ENCODE measurements around the gene SLC10A1.

Gene SLC10A1

DNA sequence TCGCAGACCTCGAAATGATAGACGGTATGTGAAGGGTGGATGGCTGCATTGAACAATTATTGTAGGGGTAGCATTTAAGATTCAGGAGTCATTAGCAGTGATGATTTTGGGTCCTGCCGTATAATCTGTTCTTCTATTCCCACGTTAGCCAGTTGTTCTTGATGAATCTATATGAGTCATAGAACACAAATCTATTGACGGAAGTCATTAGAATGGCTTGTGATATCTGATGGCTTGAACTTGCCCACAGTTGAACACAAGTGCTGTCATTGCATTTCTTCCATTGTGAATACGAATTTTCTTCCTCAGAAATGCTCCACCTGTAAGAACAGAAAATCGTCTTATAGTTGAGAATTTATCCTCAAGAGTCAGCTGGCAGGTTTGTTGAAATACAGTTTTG, 28.2 kb downstream of the SLC10A1 start:
- Histone ChIP-seq H2AK5ac (ENCODE audit: low read depth, low read length) (no peak overlapping the region), H2BK5ac (ENCODE audit: low read length) (no peak overlapping the region), H3K36me3 (replicated peaks in 1 of 2; ENCODE audit: control insufficient read depth in 2 of 2, insufficient read depth in 2 of 2, low read length in 2 of 2) (peaks cover 32 to 62% of the 10 kb centered on the region in 2 donors), H3K23ac (ENCODE audit: low read depth, low read length, poor library complexity) (no peak overlapping the region), H2BK12ac (ENCODE audit: low read length) (no peak overlapping the region), H3K18ac (ENCODE audit: low read length) (no peak overlapping the region), H3K27me3 (ENCODE audit: control insufficient read depth in 3 of 3, insufficient read depth in 3 of 3, low read depth in 1 of 3, low read length in 3 of 3) (no peaks in the 10 kb centered on the region), H3K27ac (replicated peaks; ENCODE audit: low read length) (no peak overlapping the region), H2AFZ (ENCODE audit: low read length) (no peak overlapping the region), H3K9ac (ENCODE audit: low read depth, low read length, poor library complexity) (no peak overlapping the region), H3K4me3 (ENCODE audit: low read length in 2 of 2) (peak overlapping the region in 1 of 2 donors; percentile 84), H3K4ac (ENCODE audit: low read length) (no peak overlapping the region), H4K8ac (ENCODE audit: low read depth, low read length) (no peak overlapping the region), H3K79me1 (ENCODE audit: low read depth, low read length) (peaks cover 4% of the 10 kb centered on the region), H2BK120ac (ENCODE audit: low read depth, low read length) (no peak overlapping the region), H4K91ac (ENCODE audit: low read depth, low read length, poor library complexity) (no peak overlapping the region), H3K4me2 (ENCODE audit: insufficient read depth, low read length, poor library complexity, severe bottlenecking) (peak overlapping the region; percentile 28), H3K9me3 (replicated peaks in 1 of 2; ENCODE audit: control insufficient read depth in 2 of 2, insufficient read depth in 1 of 2, low read depth in 1 of 2, low read length in 2 of 2) (peaks cover 0 to 6% of the 10 kb centered on the region in 2 donors), H2BK15ac (ENCODE audit: low read length) (no peak overlapping the region), H3K4me1 (ENCODE audit: control insufficient read depth in 2 of 2, insufficient read depth in 1 of 2, low read depth in 1 of 2, low read length in 2 of 2) (peaks cover 8 to 9% of the 10 kb centered on the region in 2 donors), H3K14ac (ENCODE audit: low read length) (no peak overlapping the region)
- DNase-seq (ENCODE audit: low spot score), result no peak
- no CpG with 5 or more reads among the region's 8 CpGs for WGBS, 2 donors (ENCODE audit: extremely low coverage in 2 of 2, insufficient read length in 2 of 2, insufficient replicate concordance in 1 of 2)

DNA sequence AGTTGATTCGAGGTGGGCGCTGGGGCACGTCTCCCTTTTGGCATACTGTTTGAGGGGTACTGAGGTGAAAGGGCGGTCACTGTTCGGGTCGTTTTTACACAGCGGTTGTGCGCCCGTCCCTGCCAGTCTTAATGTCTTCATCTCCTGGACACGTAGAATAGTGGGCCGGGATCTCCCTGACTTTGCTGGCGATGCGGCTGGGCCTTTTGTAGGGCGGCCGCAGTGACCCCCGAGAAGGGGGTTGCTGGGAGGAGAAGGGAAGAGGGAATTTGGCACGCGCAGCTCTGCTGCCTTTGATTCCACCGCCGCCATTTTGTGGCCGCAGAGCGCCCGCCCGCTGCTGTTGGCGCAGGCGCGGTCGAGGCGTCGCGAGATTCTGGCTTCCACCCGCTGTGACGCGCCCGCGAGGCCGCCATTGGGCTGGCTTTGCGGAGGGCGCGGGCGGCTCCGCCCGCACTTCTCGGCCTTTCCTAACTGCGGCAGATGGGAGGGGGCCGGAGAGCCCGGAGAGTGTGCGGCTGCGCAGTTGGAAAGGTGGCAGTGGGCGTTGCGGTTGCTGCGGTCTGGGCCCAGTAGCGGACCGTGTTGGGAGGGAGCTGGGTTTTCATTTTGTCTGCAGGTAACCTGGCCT, 29.6 kb downstream of the SLC10A1 start:
- H3K4me1 ChIP-seq (ENCODE audit: control insufficient read depth in 2 of 2, insufficient read depth in 1 of 2, low read depth in 1 of 2, low read length in 2 of 2), result peaks cover 8 to 9% of the 10 kb centered on the region in 2 donors
- peak overlapping the region; percentile 81 for H2AFZ ChIP-seq (ENCODE audit: low read length)
- peak overlapping the region; percentile 84 to 100 for H3K4me3 ChIP-seq (ENCODE audit: low read length in 2 of 2)
- H4K91ac ChIP-seq (ENCODE audit: low read depth, low read length, poor library complexity), result no peak overlapping the region
- peak overlapping the region; percentile 93 for H3K18ac ChIP-seq (ENCODE audit: low read length)
- peaks cover 4% of the 10 kb centered on the region for H3K79me1 ChIP-seq (ENCODE audit: low read depth, low read length)
- H2BK12ac ChIP-seq (ENCODE audit: low read length), result peak overlapping the region; percentile 24
- H3K27ac ChIP-seq (replicated peaks; ENCODE audit: low read length), result peak overlapping the region; percentile 92
- peak; percentile 93 for DNase-seq (ENCODE audit: low spot score)
- peak overlapping the region; percentile 38 for H2BK120ac ChIP-seq (ENCODE audit: low read depth, low read length)
- H4K8ac ChIP-seq (ENCODE audit: low read depth, low read length), result peak overlapping the region; percentile 89
- peak overlapping the region; percentile 78 for H2BK5ac ChIP-seq (ENCODE audit: low read length)
- H2BK15ac ChIP-seq (ENCODE audit: low read length), result peak overlapping the region; percentile 34
- no peaks in the 10 kb centered on the region for H3K27me3 ChIP-seq (ENCODE audit: control insufficient read depth in 3 of 3, insufficient read depth in 3 of 3, low read depth in 1 of 3, low read length in 3 of 3)
- H2AK5ac ChIP-seq (ENCODE audit: low read depth, low read length), result peak overlapping the region; percentile 66
- peak overlapping the region; percentile 94 for H3K9ac ChIP-seq (ENCODE audit: low read depth, low read length, poor library complexity)
- no peak overlapping the region for H3K4ac ChIP-seq (ENCODE audit: low read length)
- peaks cover 25 to 48% of the 10 kb centered on the region in 2 donors for H3K36me3 ChIP-seq (replicated peaks in 1 of 2; ENCODE audit: control insufficient read depth in 2 of 2, insufficient read depth in 2 of 2, low read length in 2 of 2)
- H3K4me2 ChIP-seq (ENCODE audit: insufficient read depth, low read length, poor library complexity, severe bottlenecking), result peak overlapping the region; percentile 82
- WGBS, 2 donors (ENCODE audit: extremely low coverage in 2 of 2, insufficient read length in 2 of 2, insufficient replicate concordance in 1 of 2), result no CpG with 5 or more reads among the region's 54 CpGs
- H3K23ac ChIP-seq (ENCODE audit: low read depth, low read length, poor library complexity), result peak overlapping the region; percentile 71
- H3K14ac ChIP-seq (ENCODE audit: low read length), result peak overlapping the region; percentile 72
- H3K9me3 ChIP-seq (replicated peaks in 1 of 2; ENCODE audit: control insufficient read depth in 2 of 2, insufficient read depth in 1 of 2, low read depth in 1 of 2, low read length in 2 of 2), result peaks cover 0 to 6% of the 10 kb centered on the region in 2 donors

DNA sequence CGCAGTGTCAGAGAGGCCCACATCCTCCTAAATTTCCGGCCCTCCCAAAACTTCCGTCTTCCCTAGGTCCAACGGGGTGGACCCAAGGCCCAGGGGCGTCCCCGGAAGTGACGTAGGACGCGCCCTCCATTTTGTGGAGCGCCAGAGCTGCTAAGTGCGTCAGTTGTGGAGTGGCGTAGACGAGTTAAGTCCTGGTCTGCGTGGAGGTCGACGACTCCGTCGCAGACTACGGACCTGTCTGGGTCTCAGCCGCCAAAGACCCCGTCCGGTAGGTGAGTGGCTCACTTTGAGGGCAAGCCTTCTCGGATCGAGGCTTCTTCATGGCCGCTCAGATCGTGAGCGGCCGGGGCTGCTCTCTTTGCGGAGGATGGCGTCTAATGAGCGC, 30.1 kb downstream of the SLC10A1 start, which contains the start of gene SRSF5:
Gene SRSF5, plus strand, starts transcription at position 159 of the 385 bp plus-strand sequence. CDS start 1,015 bp downstream, outside the sequence.
- no peaks in the 10 kb centered on the region for H3K27me3 ChIP-seq (ENCODE audit: control insufficient read depth in 3 of 3, insufficient read depth in 3 of 3, low read depth in 1 of 3, low read length in 3 of 3)
- H4K91ac ChIP-seq (ENCODE audit: low read depth, low read length, poor library complexity), result no peak within 1 kb of the TSS
- peak within 1 kb of the TSS; percentile 38 for H2BK120ac ChIP-seq (ENCODE audit: low read depth, low read length)
- H2BK5ac ChIP-seq (ENCODE audit: low read length), result peak within 1 kb of the TSS; percentile 78
- peaks cover 4% of the 10 kb centered on the region for H3K79me1 ChIP-seq (ENCODE audit: low read depth, low read length)
- H3K18ac ChIP-seq (ENCODE audit: low read length), result peak within 1 kb of the TSS; percentile 93
- H2BK12ac ChIP-seq (ENCODE audit: low read length), result peak within 1 kb of the TSS; percentile 24
- no peak within 1 kb of the TSS for H3K4ac ChIP-seq (ENCODE audit: low read length)
- DNase-seq (ENCODE audit: low spot score), result peak; percentile 94
- H3K9ac ChIP-seq (ENCODE audit: low read depth, low read length, poor library complexity), result peak within 1 kb of the TSS; percentile 94
- peak within 1 kb of the TSS; percentile 81 for H2AFZ ChIP-seq (ENCODE audit: low read length)
- peaks cover 0 to 6% of the 10 kb centered on the region in 2 donors for H3K9me3 ChIP-seq (replicated peaks in 1 of 2; ENCODE audit: control insufficient read depth in 2 of 2, insufficient read depth in 1 of 2, low read depth in 1 of 2, low read length in 2 of 2)
- peak within 1 kb of the TSS; percentile 66 for H2AK5ac ChIP-seq (ENCODE audit: low read depth, low read length)
- peaks cover 8 to 9% of the 10 kb centered on the region in 2 donors for H3K4me1 ChIP-seq (ENCODE audit: control insufficient read depth in 2 of 2, insufficient read depth in 1 of 2, low read depth in 1 of 2, low read length in 2 of 2)
- H3K14ac ChIP-seq (ENCODE audit: low read length), result peak within 1 kb of the TSS; percentile 72
- H3K4me2 ChIP-seq (ENCODE audit: insufficient read depth, low read length, poor library complexity, severe bottlenecking), result peak within 1 kb of the TSS; percentile 82
- peak within 1 kb of the TSS; percentile 89 for H4K8ac ChIP-seq (ENCODE audit: low read depth, low read length)
- peaks cover 21 to 43% of the 10 kb centered on the region in 2 donors for H3K36me3 ChIP-seq (replicated peaks in 1 of 2; ENCODE audit: control insufficient read depth in 2 of 2, insufficient read depth in 2 of 2, low read length in 2 of 2)
- peak within 1 kb of the TSS; percentile 34 for H2BK15ac ChIP-seq (ENCODE audit: low read length)
- WGBS, 2 donors (ENCODE audit: extremely low coverage in 2 of 2, insufficient read length in 2 of 2, insufficient replicate concordance in 1 of 2), result no CpG with 5 or more reads among the region's 31 CpGs
- H3K23ac ChIP-seq (ENCODE audit: low read depth, low read length, poor library complexity), result peak within 1 kb of the TSS; percentile 71
- H3K4me3 ChIP-seq (ENCODE audit: low read length in 2 of 2), result peak within 1 kb of the TSS; percentile 84 to 100
- peak within 1 kb of the TSS; percentile 92 for H3K27ac ChIP-seq (replicated peaks; ENCODE audit: low read length)

DNA sequence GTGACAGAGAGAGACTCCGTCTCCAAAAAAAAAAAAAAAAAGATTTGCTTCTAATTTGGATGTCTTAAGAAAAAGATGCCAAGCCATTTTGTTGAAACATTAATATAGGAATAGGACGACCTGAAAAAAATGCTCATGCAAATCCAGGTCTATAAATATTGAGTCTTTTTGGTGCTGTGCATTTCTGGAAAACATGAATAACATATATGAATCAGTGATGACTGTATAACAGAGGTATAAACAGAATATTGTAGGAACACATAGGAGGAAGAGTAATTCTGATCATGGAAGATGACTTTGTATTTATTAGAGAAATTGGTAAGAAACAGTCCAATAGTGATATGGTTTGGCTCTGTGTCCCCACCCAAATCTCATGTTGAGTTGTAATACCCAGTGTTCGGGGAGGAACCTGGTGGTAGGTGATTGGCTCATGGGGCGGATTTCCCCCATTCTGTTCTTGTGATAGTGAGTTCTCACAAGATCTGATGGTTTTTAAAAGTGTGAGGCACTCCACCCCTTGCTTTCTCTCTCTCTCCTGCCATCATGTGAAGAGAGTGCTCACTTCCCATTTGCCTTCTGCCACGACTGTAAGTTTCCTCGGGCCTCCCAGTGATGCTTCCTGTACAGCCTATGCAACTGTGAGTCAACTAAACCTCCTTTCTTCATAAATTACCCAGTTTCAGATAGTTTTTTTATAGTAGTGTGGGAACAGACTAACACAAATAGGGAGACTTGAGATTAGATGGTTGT, 33.1 kb downstream of the SLC10A1 start:
- Histone ChIP-seq H3K4me3 (ENCODE audit: low read length in 2 of 2) (no peak overlapping the region), H3K4me2 (ENCODE audit: insufficient read depth, low read length, poor library complexity, severe bottlenecking) (no peak overlapping the region), H3K9me3 (replicated peaks in 1 of 2; ENCODE audit: control insufficient read depth in 2 of 2, insufficient read depth in 1 of 2, low read depth in 1 of 2, low read length in 2 of 2) (peaks cover 0 to 6% of the 10 kb centered on the region in 2 donors), H2BK120ac (ENCODE audit: low read depth, low read length) (no peak overlapping the region), H3K18ac (ENCODE audit: low read length) (no peak overlapping the region), H3K4ac (ENCODE audit: low read length) (no peak overlapping the region), H2AK5ac (ENCODE audit: low read depth, low read length) (no peak overlapping the region), H2AFZ (ENCODE audit: low read length) (no peak overlapping the region), H2BK12ac (ENCODE audit: low read length) (no peak overlapping the region), H3K9ac (ENCODE audit: low read depth, low read length, poor library complexity) (no peak overlapping the region), H4K8ac (ENCODE audit: low read depth, low read length) (no peak overlapping the region), H3K27me3 (ENCODE audit: control insufficient read depth in 3 of 3, insufficient read depth in 3 of 3, low read depth in 1 of 3, low read length in 3 of 3) (peaks cover 0 to 1% (median 0%) of the 10 kb centered on the region in 3 experiments), H3K14ac (ENCODE audit: low read length) (no peak overlapping the region), H3K23ac (ENCODE audit: low read depth, low read length, poor library complexity) (no peak overlapping the region), H3K27ac (replicated peaks; ENCODE audit: low read length) (no peak overlapping the region), H2BK5ac (ENCODE audit: low read length) (no peak overlapping the region), H3K4me1 (ENCODE audit: control insufficient read depth in 2 of 2, insufficient read depth in 1 of 2, low read depth in 1 of 2, low read length in 2 of 2) (peaks cover 3 to 8% of the 10 kb centered on the region in 2 donors), H4K91ac (ENCODE audit: low read depth, low read length, poor library complexity) (no peak overlapping the region), H3K36me3 (replicated peaks in 1 of 2; ENCODE audit: control insufficient read depth in 2 of 2, insufficient read depth in 2 of 2, low read length in 2 of 2) (peaks cover 7 to 12% of the 10 kb centered on the region in 2 donors), H2BK15ac (ENCODE audit: low read length) (no peak overlapping the region), H3K79me1 (ENCODE audit: low read depth, low read length) (no peaks in the 10 kb centered on the region)
- no CpG with 5 or more reads among the region's 6 CpGs for WGBS, 2 donors (ENCODE audit: extremely low coverage in 2 of 2, insufficient read length in 2 of 2, insufficient replicate concordance in 1 of 2)
- DNase-seq (ENCODE audit: low spot score), result no peak
